Trophoblast cell (in vitro differentiated cells and primary cell): Measurements from ENCODE around the gene GART.
"Not testable (repeated sequence)": the region's sequence is repeated elsewhere in the genome, so short reads cannot be mapped to it uniquely, and the experiment has no call there.

Experiments
- DNase-seq, 2 donors: peaks; one replicate each; pipeline ENCODE4 v3.0.0-alpha.2; 2016
- H2AFZ ChIP-seq: 2 replicates; pipeline ENCODE4 v1.6.1; 2013; ENCODE audit warnings: low read length, moderate library complexity, mild to moderate bottlenecking; ENCODE audit not compliant: insufficient read depth, poor library complexity
- H2AK5ac ChIP-seq: 2 replicates; pipeline ENCODE4 v1.6.1; 2013; ENCODE audit warnings: mild to moderate bottlenecking, low read length
- H2BK120ac ChIP-seq: 2 replicates; pipeline ENCODE4 v1.6.1; 2013; ENCODE audit warnings: low read length, mild to moderate bottlenecking, moderate library complexity; ENCODE audit not compliant: insufficient read depth, poor library complexity
- H2BK12ac ChIP-seq: 2 replicates; pipeline ENCODE4 v1.6.1; 2013; ENCODE audit warnings: mild to moderate bottlenecking, low read length, moderate library complexity
- H2BK5ac ChIP-seq: 2 replicates; pipeline ENCODE4 v1.6.1; 2013; ENCODE audit warnings: low read length, low read depth, moderate library complexity, mild to moderate bottlenecking; ENCODE audit not compliant: poor library complexity
- H3K14ac ChIP-seq: 2 replicates; pipeline ENCODE4 v1.6.1; 2013; ENCODE audit warnings: mild to moderate bottlenecking, low read length
- H3K18ac ChIP-seq: 2 replicates; pipeline ENCODE4 v1.6.1; 2013; ENCODE audit warnings: mild to moderate bottlenecking, low read length
- H3K23ac ChIP-seq: 2 replicates; pipeline ENCODE4 v1.6.1; 2013; ENCODE audit warnings: low read length
- H3K27ac ChIP-seq: 2 replicates; pipeline ENCODE4 v1.5.1; 2013; ENCODE audit warnings: low read depth, mild to moderate bottlenecking, inconsistent platforms, low read length, moderate library complexity
- H3K27me3 ChIP-seq: 2 replicates; pipeline ENCODE4 v1.6.1; 2013; ENCODE audit warnings: inconsistent platforms, mild to moderate bottlenecking, low read length, moderate library complexity; ENCODE audit not compliant: insufficient read depth
- H3K36me3 ChIP-seq, 2 experiments: 1 replicate in 1 of 2; 2 replicates in 1 of 2; pipeline ENCODE4 v1.6.1; 2013; ENCODE audit warnings: low read length in 2 of 2, mild to moderate bottlenecking in 2 of 2, moderate library complexity in 1 of 2; ENCODE audit not compliant: insufficient read depth in 2 of 2, control insufficient read depth in 1 of 2
- H3K4ac ChIP-seq: 2 replicates; pipeline ENCODE4 v1.6.1; 2013; ENCODE audit warnings: low read depth, mild to moderate bottlenecking, low read length, moderate library complexity
- H3K4me1 ChIP-seq, 2 experiments: 1 replicate in 1 of 2; 2 replicates in 1 of 2; pipeline ENCODE4 v1.6.1; 2013; ENCODE audit warnings: low read length in 2 of 2, mild to moderate bottlenecking in 2 of 2, moderate library complexity in 1 of 2; ENCODE audit not compliant: insufficient read depth in 2 of 2, control insufficient read depth in 1 of 2
- H3K4me2 ChIP-seq: 2 replicates; pipeline ENCODE4 v1.6.1; 2013; ENCODE audit warnings: inconsistent platforms, mild to moderate bottlenecking, low read length, moderate library complexity
- H3K4me3 ChIP-seq: 2 replicates; pipeline ENCODE4 v1.5.1; 2013; ENCODE audit warnings: mild to moderate bottlenecking, low read depth, low read length, inconsistent platforms
- H3K79me1 ChIP-seq: one replicate; pipeline ENCODE4 v1.6.1; 2013; ENCODE audit warnings: low read length
- H3K79me2 ChIP-seq: 2 replicates; pipeline ENCODE4 v1.6.1; 2013; ENCODE audit warnings: low read length, mild to moderate bottlenecking; ENCODE audit not compliant: control insufficient read depth, insufficient read depth, poor library complexity
- H3K9ac ChIP-seq: 2 replicates; pipeline ENCODE4 v1.6.1; 2013; ENCODE audit warnings: mild to moderate bottlenecking, low read length
- H3K9me3 ChIP-seq: 2 replicates; pipeline ENCODE4 v1.6.1; 2013; ENCODE audit warnings: low read depth, mild to moderate bottlenecking, control low read depth, inconsistent platforms, low read length; ENCODE audit not compliant: insufficient read depth
- H4K12ac ChIP-seq: 2 replicates; pipeline ENCODE4 v1.6.1; 2013; ENCODE audit warnings: low read depth, mild to moderate bottlenecking, low read length, moderate library complexity
- H4K8ac ChIP-seq: 2 replicates; pipeline ENCODE4 v1.6.1; 2013; ENCODE audit warnings: low read depth, mild to moderate bottlenecking, low read length, moderate library complexity
- H4K91ac ChIP-seq: one replicate; pipeline ENCODE4 v1.6.1; 2013; ENCODE audit warnings: low read depth, mild to moderate bottlenecking, low read length, moderate library complexity
- WGBS: extraction: QIAGEN DNeasy Blood & Tissue Kit; methylation state at CpG from one replicate; pipeline ENCODE4 v1.1.7; 2013; ENCODE audit warnings: missing lambda C conversion rate; ENCODE audit not compliant: insufficient read length, insufficient coverage; ENCODE audit errors: extremely low coverage; 5-methylcytosine and 5-hydroxymethylcytosine counted together

Gene GART

DNA sequence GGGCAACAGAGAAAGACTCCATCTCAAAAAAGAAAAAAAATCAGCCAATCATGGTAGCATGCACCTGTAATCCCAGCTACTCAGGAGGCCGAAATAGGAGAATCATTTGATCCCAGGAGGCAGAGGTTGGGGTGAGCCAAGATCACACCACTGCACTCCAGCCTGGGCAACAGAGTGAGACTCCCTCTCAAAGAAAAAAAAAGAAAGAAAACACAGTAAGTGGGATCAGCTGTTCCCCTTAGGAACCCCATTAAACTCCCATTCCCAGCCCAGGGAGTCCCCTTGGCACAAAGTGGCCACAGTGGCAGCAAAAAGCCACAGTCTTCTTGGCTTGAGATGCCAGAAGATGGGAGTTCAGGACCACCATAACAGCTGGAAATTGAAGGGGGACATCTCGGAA lies 71.2 kb downstream of the GART start:
- no peak overlapping the region for H4K12ac ChIP-seq
- H3K27ac ChIP-seq: no peak overlapping the region
- H3K4ac ChIP-seq: no peak overlapping the region
- no peak overlapping the region for H4K8ac ChIP-seq
- H2BK120ac ChIP-seq: no peak overlapping the region
- DNase-seq: no peak
- no peak overlapping the region for H3K9ac ChIP-seq
- no peak overlapping the region for H3K4me3 ChIP-seq
- H3K4me2 ChIP-seq: no peak overlapping the region
- no peak overlapping the region for H2AK5ac ChIP-seq
- no peak overlapping the region for H2AFZ ChIP-seq
- no peak overlapping the region for H3K23ac ChIP-seq
- H3K14ac ChIP-seq: no peak overlapping the region
- no peaks in the 10 kb centered on the region for H3K79me2 ChIP-seq
- no peaks in the 10 kb centered on the region for H3K36me3 ChIP-seq
- H3K18ac ChIP-seq: no peak overlapping the region
- no peaks in the 10 kb centered on the region for H3K27me3 ChIP-seq
- no peaks in the 10 kb centered on the region for H3K9me3 ChIP-seq
- H3K79me1 ChIP-seq: no peaks in the 10 kb centered on the region
- WGBS: no CpG with 5 or more reads among the region's 2 CpGs
- H3K4me1 ChIP-seq: no peaks in the 10 kb centered on the region
- no peak overlapping the region for H4K91ac ChIP-seq
- H2BK5ac ChIP-seq: no peak overlapping the region
- no peak overlapping the region for H2BK12ac ChIP-seq

DNA sequence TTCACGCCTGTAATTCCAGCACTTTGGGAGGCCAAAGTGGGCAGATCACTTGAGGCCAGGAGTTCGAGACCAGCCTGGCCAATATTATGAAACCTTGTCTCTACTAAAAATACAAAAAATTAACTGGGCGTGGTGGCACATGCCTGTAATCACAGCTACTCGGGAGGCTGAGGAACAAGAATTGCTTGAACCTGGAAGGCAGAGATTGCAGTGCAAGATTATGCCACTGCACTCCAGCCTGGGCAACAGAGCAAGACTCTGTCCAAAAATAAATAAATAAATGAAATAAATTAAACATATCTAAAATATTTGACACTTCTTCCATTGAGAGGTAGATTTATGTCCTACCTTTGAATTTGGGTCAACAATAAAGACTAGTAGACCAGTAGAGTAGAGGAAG lies 72.7 kb downstream of the GART start:
- not testable (repeated sequence) for H3K27me3 ChIP-seq, H4K8ac ChIP-seq, H2AK5ac ChIP-seq, H3K18ac ChIP-seq, H2AFZ ChIP-seq, H3K27ac ChIP-seq, H3K4me2 ChIP-seq, H4K12ac ChIP-seq, H3K79me2 ChIP-seq, DNase-seq, H2BK12ac ChIP-seq, H2BK5ac ChIP-seq, H3K4me1 ChIP-seq, H3K9ac ChIP-seq, H3K36me3 ChIP-seq, H3K79me1 ChIP-seq, H4K91ac ChIP-seq, H3K23ac ChIP-seq, H3K4me3 ChIP-seq, H3K14ac ChIP-seq, H3K4ac ChIP-seq, H3K9me3 ChIP-seq, H2BK120ac ChIP-seq
- no CpG with 5 or more reads among the region's 4 CpGs for WGBS

DNA sequence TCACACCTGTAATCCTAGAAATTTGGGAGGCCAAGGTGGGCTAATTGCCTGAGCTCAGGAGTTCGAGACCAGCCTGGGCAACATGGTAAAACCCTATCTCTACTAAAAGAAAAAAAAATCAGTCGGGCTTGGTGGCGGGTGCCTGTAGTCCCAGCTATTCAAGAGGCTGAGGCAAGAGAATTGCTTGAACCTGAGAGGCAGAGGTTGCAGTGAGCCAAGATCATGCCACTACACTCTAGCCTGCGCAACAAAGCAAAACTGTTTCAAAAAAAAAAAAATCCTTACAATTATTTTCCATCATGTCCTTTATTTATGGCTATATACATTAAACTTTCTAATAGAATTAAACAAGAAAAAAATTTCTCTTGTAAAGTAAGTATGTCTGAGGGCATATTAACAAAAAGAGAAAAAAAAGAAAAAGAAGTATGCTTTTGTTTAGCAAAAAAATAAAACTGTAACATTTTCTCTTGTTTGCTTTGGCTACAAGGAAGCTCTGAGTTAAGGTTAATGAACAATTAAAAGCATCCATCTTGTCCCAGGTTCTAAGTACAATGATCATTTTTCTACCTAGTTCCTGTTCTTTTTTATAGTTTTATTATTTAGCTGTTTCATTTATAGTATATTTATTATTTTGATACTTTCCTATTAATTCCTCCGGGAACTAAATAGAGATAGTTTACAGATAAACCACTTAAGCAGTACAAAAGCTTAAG lies 80.2 kb downstream of the GART start:
- H3K9me3 ChIP-seq: no peaks in the 10 kb centered on the region
- no peak overlapping the region for H4K91ac ChIP-seq
- peaks cover 2 to 3% of the 10 kb centered on the region in 2 experiments for H3K36me3 ChIP-seq
- H3K4me1 ChIP-seq: no peaks in the 10 kb centered on the region
- no peak overlapping the region for H3K4me3 ChIP-seq
- H2BK12ac ChIP-seq: no peak overlapping the region
- H3K23ac ChIP-seq: no peak overlapping the region
- no peak overlapping the region for H4K12ac ChIP-seq
- H4K8ac ChIP-seq: no peak overlapping the region
- DNase-seq: no peak
- H3K27me3 ChIP-seq: no peaks in the 10 kb centered on the region
- no peak overlapping the region for H2BK5ac ChIP-seq
- H3K27ac ChIP-seq: no peak overlapping the region
- H3K4ac ChIP-seq: no peak overlapping the region
- no peak overlapping the region for H2AK5ac ChIP-seq
- H3K14ac ChIP-seq: no peak overlapping the region
- WGBS: no CpG with 5 or more reads among the region's 5 CpGs
- H3K18ac ChIP-seq: no peak overlapping the region
- H3K9ac ChIP-seq: no peak overlapping the region
- no peak overlapping the region for H2BK120ac ChIP-seq
- H3K4me2 ChIP-seq: no peak overlapping the region
- no peaks in the 10 kb centered on the region for H3K79me1 ChIP-seq
- H2AFZ ChIP-seq: no peak overlapping the region
- H3K79me2 ChIP-seq: no peaks in the 10 kb centered on the region

DNA sequence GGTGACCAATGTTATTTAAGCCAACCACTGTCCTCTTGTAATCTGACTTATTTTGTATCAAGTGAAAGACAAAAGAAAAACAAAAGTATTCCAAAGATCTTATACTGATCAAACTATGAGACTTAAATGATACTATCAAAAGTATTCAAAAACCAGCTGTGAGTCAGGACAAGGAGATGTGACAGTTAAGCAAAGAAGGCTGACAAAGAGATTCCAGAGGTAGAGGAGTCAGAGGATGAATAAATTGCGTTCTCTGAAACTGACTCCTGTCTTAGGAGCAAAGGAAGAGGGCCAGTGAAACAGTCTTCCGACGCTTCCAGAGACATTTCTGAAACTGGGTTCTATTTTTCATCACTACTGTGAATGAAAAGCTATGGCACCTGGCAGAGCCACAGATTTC lies 83.1 kb downstream of the GART start:
- Histone ChIP-seq H2BK5ac (no peak overlapping the region), H2BK12ac (no peak overlapping the region), H4K8ac (no peak overlapping the region), H3K9me3 (no peaks in the 10 kb centered on the region), H3K23ac (no peak overlapping the region), H3K79me2 (no peaks in the 10 kb centered on the region), H3K4me3 (no peak overlapping the region), H3K27ac (no peak overlapping the region), H3K27me3 (no peaks in the 10 kb centered on the region), H3K14ac (no peak overlapping the region), H3K4ac (no peak overlapping the region), H3K9ac (no peak overlapping the region), H2BK120ac (no peak overlapping the region), H4K12ac (no peak overlapping the region), H3K4me1 (no peaks in the 10 kb centered on the region), H3K36me3 (peaks cover 4 to 5% of the 10 kb centered on the region in 2 experiments), H3K18ac (no peak overlapping the region), H2AFZ (no peak overlapping the region), H2AK5ac (no peak overlapping the region), H4K91ac (no peak overlapping the region), H3K79me1 (no peaks in the 10 kb centered on the region), H3K4me2 (no peak overlapping the region)
- no CpG with 5 or more reads among the region's 3 CpGs for WGBS
- DNase-seq: peak; percentile 26 to 80
